Gastrocnemius medialis (tissue), 4 donors: ENCODE results near the gene WDR70. TPM values are rescaled to one million over a fixed set of nuclear protein-coding genes. Genes with fewer than 3 reads are reported as not detected.
"Not testable (repeated sequence)": the region's sequence is repeated elsewhere in the genome, so short reads cannot be mapped to it uniquely, and the experiment has no call there.

ENCODE experiments used
- ATAC-seq, 2 donors: fragments of 150-250 bp; one replicate each; pipeline ENCODE4 v1.9.1; 2016
- DNase-seq, 2 donors: peaks; one replicate each; pipeline ENCODE4 v3.0.0-alpha.2; 2019
- H3K27ac ChIP-seq, 4 donors: fragments of 200-600 bp; sonication (generic); 1 replicate in 1 of 4; 2 replicates in 3 of 4; pipeline ENCODE4 v1.5.1; 2016 to 2018; ENCODE audit warnings: mild to moderate bottlenecking in 2 of 4, moderate library complexity in 1 of 4
- H3K27me3 ChIP-seq, 3 donors: fragments of 200-600 bp; sonication (generic) in 2 of 3; 1 replicate in 1 of 3; 2 replicates in 2 of 3; pipeline versions ENCODE4 v1.5.1 to v1.6.0; 2016 to 2019; ENCODE audit warnings: mild to moderate bottlenecking in 1 of 3, moderate library complexity in 1 of 3
- H3K36me3 ChIP-seq, 2 donors: fragments of 200-600 bp; sonication (generic) in 1 of 2; one replicate each; pipeline ENCODE4 v1.5.1; 2017 to 2018
- H3K4me1 ChIP-seq, 2 donors: fragments of 200-600 bp; sonication (generic) in 1 of 2; one replicate each; pipeline ENCODE4 v1.5.1; 2016 to 2017; ENCODE audit warnings: mild to moderate bottlenecking in 2 of 2
- H3K4me3 ChIP-seq, 4 donors: fragments of 200-600 bp; sonication (generic) in 3 of 4; 1 replicate in 1 of 4; 2 replicates in 3 of 4; pipeline ENCODE4 v1.5.1; 2016 to 2019; ENCODE audit warnings: mild to moderate bottlenecking in 2 of 4
- H3K9me3 ChIP-seq, 3 donors: fragments of 200-600 bp; sonication (generic) in 2 of 3; 1 replicate in 1 of 3; 2 replicates in 2 of 3; pipeline ENCODE4 v1.5.1; 2016 to 2019
- CTCF ChIP-seq, 5 experiments: fragments of 450-650 bp in 3 of 5; fragments of 200-600 bp in 2 of 5; sonication (generic) in 2 of 5; IDR thresholded peaks in 4 of 5; conservative IDR thresholded peaks in 1 of 5; 1 replicate in 4 of 5; 2 replicates in 1 of 5; pipeline ENCODE4 v1.5.1; 2016 to 2019; ENCODE audit warnings: antibody characterized with exemption in 5 of 5, mild to moderate bottlenecking in 3 of 5, moderate library complexity in 3 of 5
- POLR2A ChIP-seq, 2 donors: fragments of 450-650 bp; IDR thresholded peaks; one replicate each; pipeline ENCODE4 v1.6.1; 2017; ENCODE audit warnings: antibody characterized with exemption in 2 of 2, mild to moderate bottlenecking in 2 of 2, moderate library complexity in 2 of 2
- in situ Hi-C, 4 donors: fragments of 200-750 bp; cut with MboI; loops; one replicate each; pipeline versions ENCODE4 v1.15.0 to v1.8.0; 2017; ENCODE audit warnings: low sequenced_read_pairs in 4 of 4
- intact Hi-C: fragments of 100-400 bp; cut with DNase I; formaldehyde crosslinking; loops from one replicate; pipeline ENCODE4 v1.15.1; 2023; ENCODE audit warnings: low total_unique reads
- total RNA-seq, 4 donors: library from RNA; depleted of rRNA; stranded (reverse); fragments of >200 nt; gene quantifications; one replicate each; pipeline versions ENCODE4 v1.1.0 to v1.2.3, GENCODE V29; 2016

WDR70 gene
- total RNA-seq, 4 donors from 2014 or later, result 15.9 to 24.8 (median 21.5) TPM

DNA sequence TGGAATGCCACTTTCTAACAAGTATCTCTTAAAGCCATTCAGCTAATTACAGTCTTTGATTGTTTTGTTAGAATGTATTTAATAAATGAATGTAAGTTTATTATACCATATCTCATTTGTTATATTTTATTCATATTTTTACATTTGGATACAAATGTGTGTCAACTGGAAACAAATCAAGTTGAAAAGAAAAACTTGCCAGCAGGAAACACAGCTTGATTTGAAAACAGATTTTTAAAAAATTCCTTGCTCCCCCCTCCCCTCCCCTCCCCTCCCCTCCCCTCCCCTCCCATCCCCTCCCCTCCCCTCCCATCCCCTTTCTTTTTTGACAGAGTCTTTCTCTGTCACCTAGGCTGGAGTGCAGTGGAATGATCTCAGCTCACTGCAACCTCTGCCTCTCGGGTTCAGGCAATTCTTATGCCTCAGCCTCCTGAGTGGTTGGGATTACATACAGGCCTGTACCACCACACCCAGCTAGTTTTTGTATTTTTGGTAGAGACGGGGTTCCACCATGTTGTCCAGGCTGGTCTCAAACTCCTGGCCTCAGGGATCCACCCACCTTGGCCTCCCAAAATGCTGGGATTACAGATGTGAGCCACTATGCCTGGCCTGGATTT is 227.6 kb downstream of the WDR70 start:
- DNase-seq (no peak), ATAC-seq (no peak)
- H3K27ac ChIP-seq, result no peak overlapping the region
- TF ChIP-seq POLR2A (IDR thresholded peaks at IDR 0.05) (no peak), CTCF (IDR thresholded peaks at IDR 0.05 in 4 of 5, conservative IDR thresholded peaks at IDR 0.05 in 1 of 5) (no peak)
- intact Hi-C loops (loop anchor here (5.0 kb wide), 1 partner anchor 121 kb away; no protein-coding TSS in a partner anchor), in situ Hi-C loops (no loop called here)
- H3K27me3 ChIP-seq, result no peaks in the 10 kb centered on the region
- no peaks in the 10 kb centered on the region for H3K36me3 ChIP-seq
- H3K4me3 ChIP-seq, result no peak overlapping the region
- no peaks in the 10 kb centered on the region for H3K9me3 ChIP-seq
- peaks cover 22 to 23% of the 10 kb centered on the region in 2 donors for H3K4me1 ChIP-seq

- Histone ChIP-seq H3K9me3 (no peaks in the 10 kb centered on the region), H3K27me3 (no peaks in the 10 kb centered on the region), H3K4me3 (no peak overlapping the region), H3K27ac (no peak overlapping the region), H3K36me3 (no peaks in the 10 kb centered on the region), H3K4me1 (peaks cover 10% of the 10 kb centered on the region in 2 donors)
- intact Hi-C loops, result no loop called here
- in situ Hi-C loops, result no loop called here
- DNase-seq (no peak), ATAC-seq (no peak)
- TF ChIP-seq POLR2A (IDR thresholded peaks at IDR 0.05) (no peak), CTCF (IDR thresholded peaks at IDR 0.05 in 4 of 5, conservative IDR thresholded peaks at IDR 0.05 in 1 of 5) (no peak)
Observed at GRCh38 chr5:37615184-37615583, 236.1 kb downstream of the WDR70 start.

DNA sequence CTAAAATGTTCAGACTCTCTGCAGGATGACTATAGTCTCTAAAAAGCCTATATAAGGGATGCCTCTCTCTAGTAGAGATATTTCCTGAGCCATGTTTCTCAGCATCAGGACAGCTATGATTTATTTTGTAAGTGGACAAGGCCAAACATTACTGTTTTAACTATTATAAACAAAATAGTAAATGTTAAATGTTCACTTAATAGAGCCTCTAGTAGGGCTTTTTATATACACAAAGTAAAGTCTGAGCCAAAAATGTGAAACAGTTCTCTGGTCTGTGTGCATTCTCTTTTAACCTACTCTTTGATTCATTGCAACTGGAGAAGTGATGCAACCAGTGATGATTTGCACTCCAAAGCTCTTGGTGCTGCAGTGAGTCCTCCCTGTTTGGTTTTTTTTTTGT is 240.2 kb downstream of the WDR70 start:
- ATAC-seq, result no peak
- no peak for DNase-seq
- intact Hi-C loops (no loop called here), in situ Hi-C loops (no loop called here)
- H3K27ac ChIP-seq, result no peak overlapping the region
- no peaks in the 10 kb centered on the region for H3K9me3 ChIP-seq
- no peaks in the 10 kb centered on the region for H3K4me1 ChIP-seq
- TF ChIP-seq CTCF (IDR thresholded peaks at IDR 0.05 in 4 of 5, conservative IDR thresholded peaks at IDR 0.05 in 1 of 5) (no peak), POLR2A (IDR thresholded peaks at IDR 0.05) (no peak)
- H3K27me3 ChIP-seq, result no peaks in the 10 kb centered on the region
- H3K4me3 ChIP-seq, result no peak overlapping the region
- H3K36me3 ChIP-seq, result no peaks in the 10 kb centered on the region

- H3K36me3 ChIP-seq, H3K9me3 ChIP-seq, H3K27ac ChIP-seq, ATAC-seq, intact Hi-C loops, H3K4me1 ChIP-seq, H3K4me3 ChIP-seq, in situ Hi-C loops, H3K27me3 ChIP-seq, DNase-seq: not testable (repeated sequence)
Observed at GRCh38 chr5:37622354-37622753, 243.2 kb downstream of the WDR70 start.

- in situ Hi-C loops, result no loop called here
Observed at GRCh38 chr5:37626266-37626665, 247.1 kb downstream of the WDR70 start.

More at GRCh38 chr5:37626266-37626665, 247.1 kb downstream of the WDR70 start:
- H3K27ac ChIP-seq, result no peak overlapping the region
- peaks cover 0 to 6% (median 0%) of the 10 kb centered on the region in 3 donors for H3K9me3 ChIP-seq
- no peaks in the 10 kb centered on the region for H3K4me1 ChIP-seq
- H3K27me3 ChIP-seq, result no peaks in the 10 kb centered on the region
- intact Hi-C loops, result no loop called here
- no peak for TF ChIP-seq POLR2A (IDR thresholded peaks at IDR 0.05)
- TF ChIP-seq CTCF (IDR thresholded peaks at IDR 0.05 in 4 of 5, conservative IDR thresholded peaks at IDR 0.05 in 1 of 5), result no peak
- no peaks in the 10 kb centered on the region for H3K36me3 ChIP-seq
- DNase-seq (no peak), ATAC-seq (no peak)
- H3K4me3 ChIP-seq, result no peak overlapping the region
